ENCODE data around the gene EXOC3. TPM values are rescaled to one million over a fixed set of nuclear protein-coding genes. Genes with fewer than 3 reads are reported as not detected.

The EXOC3 gene
- total RNA-seq, 1 experiment from 2014 or later: 63.8 TPM

GRCh38 chr5:497871-498509 is 55.0 kb downstream of the EXOC3 start:
- intact Hi-C loops (cut with micrococcal nuclease; ENCODE audit: unreplicated experiment): no loop called here
- no peak for DNase-seq
- CTCF ChIA-PET: no interaction called here
- H3K9me3 Mint-ChIP-seq (ENCODE audit: low read depth, unreplicated experiment): no peaks in the 10 kb centered on the region
- peaks cover 42% of the 10 kb centered on the region for H3K27me3 Mint-ChIP-seq (ENCODE audit: unreplicated experiment)
- no peaks in the 10 kb centered on the region for H3K36me3 Mint-ChIP-seq (ENCODE audit: insufficient read depth, unreplicated experiment)
- H3K4me3 Mint-ChIP-seq (ENCODE audit: low read depth, unreplicated experiment): no peak overlapping the region
- H3K27ac Mint-ChIP-seq (ENCODE audit: unreplicated experiment): no peak overlapping the region
- TF ChIP-seq, protein P1, sequence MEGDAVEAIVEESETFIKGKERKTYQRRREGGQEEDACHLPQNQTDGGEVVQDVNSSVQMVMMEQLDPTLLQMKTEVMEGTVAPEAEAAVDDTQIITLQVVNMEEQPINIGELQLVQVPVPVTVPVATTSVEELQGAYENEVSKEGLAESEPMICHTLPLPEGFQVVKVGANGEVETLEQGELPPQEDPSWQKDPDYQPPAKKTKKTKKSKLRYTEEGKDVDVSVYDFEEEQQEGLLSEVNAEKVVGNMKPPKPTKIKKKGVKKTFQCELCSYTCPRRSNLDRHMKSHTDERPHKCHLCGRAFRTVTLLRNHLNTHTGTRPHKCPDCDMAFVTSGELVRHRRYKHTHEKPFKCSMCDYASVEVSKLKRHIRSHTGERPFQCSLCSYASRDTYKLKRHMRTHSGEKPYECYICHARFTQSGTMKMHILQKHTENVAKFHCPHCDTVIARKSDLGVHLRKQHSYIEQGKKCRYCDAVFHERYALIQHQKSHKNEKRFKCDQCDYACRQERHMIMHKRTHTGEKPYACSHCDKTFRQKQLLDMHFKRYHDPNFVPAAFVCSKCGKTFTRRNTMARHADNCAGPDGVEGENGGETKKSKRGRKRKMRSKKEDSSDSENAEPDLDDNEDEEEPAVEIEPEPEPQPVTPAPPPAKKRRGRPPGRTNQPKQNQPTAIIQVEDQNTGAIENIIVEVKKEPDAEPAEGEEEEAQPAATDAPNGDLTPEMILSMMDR (IDR thresholded peaks at IDR 0.05; ENCODE audit: unreplicated experiment): no peak
- BruUV-seq (replicated peaks): no TSS peak
- no peaks in the 10 kb centered on the region for H3K4me1 Mint-ChIP-seq (ENCODE audit: low read depth, unreplicated experiment)

- Mint-ChIP-seq H3K36me3 (ENCODE audit: insufficient read depth, unreplicated experiment) (no peaks in the 10 kb centered on the region), H3K4me1 (ENCODE audit: low read depth, unreplicated experiment) (no peaks in the 10 kb centered on the region), H3K27ac (ENCODE audit: unreplicated experiment) (no peak overlapping the region), H3K27me3 (ENCODE audit: unreplicated experiment) (peaks cover 42% of the 10 kb centered on the region), H3K4me3 (ENCODE audit: low read depth, unreplicated experiment) (no peak overlapping the region), H3K9me3 (ENCODE audit: low read depth, unreplicated experiment) (no peaks in the 10 kb centered on the region)
- TF ChIP-seq, protein P1 (IDR thresholded peaks at IDR 0.05; ENCODE audit: unreplicated experiment): no peak
- intact Hi-C loops (cut with micrococcal nuclease; ENCODE audit: unreplicated experiment): no loop called here
- CTCF ChIA-PET: no interaction called here
- BruUV-seq (replicated peaks): no TSS peak
- DNase-seq: no peak
Measured at GRCh38 chr5:499233-500209, 56.5 kb downstream of the EXOC3 start.

DNA sequence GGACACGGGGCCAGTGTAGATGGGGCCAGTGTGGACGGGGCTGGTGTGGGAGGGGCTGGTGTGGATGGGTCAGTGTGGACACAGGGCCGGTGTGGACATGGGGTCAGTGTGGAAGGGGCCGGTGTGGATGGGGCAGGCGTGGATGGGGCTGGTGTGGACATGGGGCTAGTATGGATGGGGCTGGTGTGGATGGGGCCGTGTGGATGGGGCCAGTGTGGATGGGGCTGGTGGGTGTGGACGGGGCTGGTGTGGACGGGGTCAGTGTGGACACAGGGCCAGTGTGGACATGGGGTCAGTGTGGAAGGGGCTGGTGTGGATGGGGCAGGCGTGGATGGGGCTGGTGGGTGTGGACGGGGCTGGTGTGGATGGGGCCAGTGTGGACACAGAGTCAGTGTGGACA is 57.5 kb downstream of the EXOC3 start:
- H3K36me3 Mint-ChIP-seq (ENCODE audit: insufficient read depth, unreplicated experiment): no peaks in the 10 kb centered on the region
- TF ChIP-seq, protein P1 (IDR thresholded peaks at IDR 0.05; ENCODE audit: unreplicated experiment): no peak
- CTCF ChIA-PET: no interaction called here
- H3K27me3 Mint-ChIP-seq (ENCODE audit: unreplicated experiment): peaks cover 42% of the 10 kb centered on the region
- no peaks in the 10 kb centered on the region for H3K9me3 Mint-ChIP-seq (ENCODE audit: low read depth, unreplicated experiment)
- BruUV-seq (replicated peaks): no TSS peak
- H3K4me1 Mint-ChIP-seq (ENCODE audit: low read depth, unreplicated experiment): no peaks in the 10 kb centered on the region
- H3K4me3 Mint-ChIP-seq (ENCODE audit: low read depth, unreplicated experiment): no peak overlapping the region
- H3K27ac Mint-ChIP-seq (ENCODE audit: unreplicated experiment): no peak overlapping the region
- intact Hi-C loops (cut with micrococcal nuclease; ENCODE audit: unreplicated experiment): no loop called here
- DNase-seq: no peak

DNA sequence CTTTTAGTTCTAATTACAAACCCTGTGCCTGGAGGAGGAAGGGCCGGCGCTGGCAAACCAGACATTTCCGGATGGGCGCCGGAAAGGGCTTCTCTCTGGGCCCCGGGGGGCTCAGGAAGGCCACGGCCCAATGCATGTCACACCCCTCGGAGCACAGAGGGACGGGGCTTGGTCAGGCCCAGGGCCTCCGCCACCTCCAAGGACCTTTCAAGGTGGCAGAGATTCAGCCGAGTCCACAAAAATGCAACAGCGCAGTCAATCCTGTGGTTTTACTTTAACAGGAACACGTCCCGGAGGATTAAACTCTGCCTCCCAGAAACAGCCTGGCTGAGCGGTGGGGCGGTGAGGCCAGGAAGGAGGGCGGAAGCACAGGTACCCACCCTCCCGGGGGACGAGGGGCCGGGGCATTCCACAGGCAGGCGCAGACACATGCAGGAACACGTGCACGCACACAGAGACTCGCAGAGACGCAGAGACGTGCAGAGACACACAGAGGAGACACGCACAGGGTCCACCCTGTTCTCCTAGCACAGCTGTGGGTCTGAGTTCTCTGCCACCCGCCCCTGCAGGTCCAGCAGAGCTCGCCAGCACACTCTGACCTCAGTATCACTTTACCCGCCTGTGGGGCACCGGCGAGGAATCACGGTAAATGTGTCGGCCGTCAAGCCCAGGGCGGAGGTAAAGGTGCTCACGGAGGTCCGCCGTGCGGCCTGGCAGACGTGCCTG is 58.3 kb downstream of the EXOC3 start:
- TF ChIP-seq, protein P1 (IDR thresholded peaks at IDR 0.05; ENCODE audit: unreplicated experiment): no peak
- no TSS peak for BruUV-seq (replicated peaks)
- CTCF ChIA-PET: no interaction called here
- no peaks in the 10 kb centered on the region for H3K36me3 Mint-ChIP-seq (ENCODE audit: insufficient read depth, unreplicated experiment)
- no peaks in the 10 kb centered on the region for H3K4me1 Mint-ChIP-seq (ENCODE audit: low read depth, unreplicated experiment)
- no peak overlapping the region for H3K27ac Mint-ChIP-seq (ENCODE audit: unreplicated experiment)
- DNase-seq: no peak
- no peak overlapping the region for H3K4me3 Mint-ChIP-seq (ENCODE audit: low read depth, unreplicated experiment)
- intact Hi-C loops (cut with micrococcal nuclease; ENCODE audit: unreplicated experiment): no loop called here
- H3K9me3 Mint-ChIP-seq (ENCODE audit: low read depth, unreplicated experiment): no peaks in the 10 kb centered on the region
- H3K27me3 Mint-ChIP-seq (ENCODE audit: unreplicated experiment): peaks cover 42% of the 10 kb centered on the region
